ENCODE results near the gene MTM1.

MTM1 gene

GRCh38 chrX:150704030-150704613 is 135.7 kb downstream of the MTM1 start:
- no peak overlapping the region for H3K27ac ChIP-seq
- DNase-seq (ENCODE audit: low spot score), result no peak
- POLR2A ChIA-PET (ENCODE audit: low non-redundant PET), result no interaction called here
- CTCF ChIA-PET, result interaction anchor here (0.6 kb wide), 1 partner anchor 16 kb away, joined by 6 read pairs; no protein-coding TSS in a partner anchor
- TF ChIP-seq CTCF (conservative IDR thresholded peaks at IDR 0.05; ENCODE audit: low read depth), result no peak

- ChIA-PET CTCF (interaction anchor here (0.6 kb wide), 2 partner anchors 44 to 639 kb away, joined by 3 to 8 read pairs; no protein-coding TSS in a partner anchor), POLR2A (ENCODE audit: low non-redundant PET) (no interaction called here)
These were observed 144.2 kb downstream of the MTM1 start for GRCh38 chrX:150712619-150713018.

GRCh38 chrX:150715184-150715583 is 146.8 kb downstream of the MTM1 start:
- DNase-seq (ENCODE audit: low spot score), result no peak
- POLR2A ChIA-PET (ENCODE audit: low non-redundant PET), result no interaction called here
- CTCF ChIA-PET, result interaction anchor here (0.8 kb wide), 1 partner anchor 31 kb away, joined by 4 read pairs; no protein-coding TSS in a partner anchor
- no peak overlapping the region for H3K27ac ChIP-seq
- no peak for TF ChIP-seq CTCF (conservative IDR thresholded peaks at IDR 0.05; ENCODE audit: low read depth)

More at GRCh38 chrX:150712619-150713018, 144.2 kb downstream of the MTM1 start:
- H3K27ac ChIP-seq, result no peak overlapping the region
- TF ChIP-seq CTCF (conservative IDR thresholded peaks at IDR 0.05; ENCODE audit: low read depth), result no peak
- no peak for DNase-seq (ENCODE audit: low spot score)

GRCh38 chrX:150719621-150720020 is 151.2 kb downstream of the MTM1 start:
- no peak for TF ChIP-seq CTCF (conservative IDR thresholded peaks at IDR 0.05; ENCODE audit: low read depth)
- CTCF ChIA-PET, result no interaction called here
- DNase-seq (ENCODE audit: low spot score), result no peak
- no peak overlapping the region for H3K27ac ChIP-seq
- POLR2A ChIA-PET (ENCODE audit: low non-redundant PET), result no interaction called here

Data from RWPE1 (cell line).